Progenitor cell of endocrine pancreas (in vitro differentiated cells): Measurements from ENCODE around the gene PRODH. TPM values are rescaled to one million over a fixed set of nuclear protein-coding genes. Genes with fewer than 3 reads are reported as not detected.
"Not testable (repeated sequence)": the region's sequence is repeated elsewhere in the genome, so short reads cannot be mapped to it uniquely, and the experiment has no call there.

Source experiments
- DNase-seq: peaks from one replicate; pipeline ENCODE4 v3.0.0; 2021; ENCODE audit warnings: low spot score; ENCODE audit not compliant: unreplicated experiment
- H3K27ac Mint-ChIP-seq: 2 replicates; pipeline ENCODE4 v1.8.0; 2021; ENCODE audit warnings: mild to moderate bottlenecking, moderate library complexity, mixed read lengths
- H3K27me3 Mint-ChIP-seq: 2 replicates; pipeline ENCODE4 v1.8.0; 2021; ENCODE audit warnings: mixed read lengths
- H3K36me3 Mint-ChIP-seq: 2 replicates; pipeline ENCODE4 v1.8.0; 2022; ENCODE audit warnings: mixed read lengths; ENCODE audit not compliant: insufficient read depth
- H3K4me1 Mint-ChIP-seq: 2 replicates; pipeline ENCODE4 v1.8.0; 2021; ENCODE audit warnings: low read depth, mixed read lengths
- H3K4me3 Mint-ChIP-seq: 2 replicates; pipeline ENCODE4 v1.8.0; 2021; ENCODE audit warnings: low read depth, mild to moderate bottlenecking, moderate library complexity, mixed read lengths
- H3K9me3 Mint-ChIP-seq: 2 replicates; pipeline ENCODE4 v1.8.0; 2021; ENCODE audit warnings: low read depth, mixed read lengths
- CTCF ChIP-seq: fragments of 200-600 bp; sonication (generic); IDR thresholded peaks from one replicate; pipeline ENCODE4 v1.5.0; 2021; ENCODE audit warnings: antibody characterized with exemption, mild to moderate bottlenecking; ENCODE audit not compliant: unreplicated experiment
- total RNA-seq: library from RNA; stranded (reverse); gene quantifications from 2 replicates; pipeline ENCODE4 v1.2.1, GENCODE V29; 2021

PRODH gene
- total RNA-seq, 1 donor from 2014 or later = 6.4 TPM

- not testable (repeated sequence) for H3K36me3 Mint-ChIP-seq, H3K9me3 Mint-ChIP-seq, H3K4me3 Mint-ChIP-seq, H3K4me1 Mint-ChIP-seq, H3K27ac Mint-ChIP-seq, H3K27me3 Mint-ChIP-seq, DNase-seq
These were observed 21.5 kb downstream of the PRODH start for GRCh38 chr22:18914558-18914957.

GRCh38 chr22:18912264-18912946, 23.7 kb downstream of the PRODH start:
- DNase-seq, H3K9me3 Mint-ChIP-seq, H3K27me3 Mint-ChIP-seq, H3K36me3 Mint-ChIP-seq, H3K27ac Mint-ChIP-seq, H3K4me3 Mint-ChIP-seq, H3K4me1 Mint-ChIP-seq: not testable (repeated sequence)

- H3K27me3 Mint-ChIP-seq, DNase-seq, H3K4me3 Mint-ChIP-seq, H3K36me3 Mint-ChIP-seq, H3K27ac Mint-ChIP-seq, H3K4me1 Mint-ChIP-seq, H3K9me3 Mint-ChIP-seq: not testable (repeated sequence)
These were observed 24.6 kb downstream of the PRODH start for GRCh38 chr22:18911535-18911934.

GRCh38 chr22:18909556-18909955, 26.5 kb downstream of the PRODH start:
- no peak overlapping the region for H3K4me3 Mint-ChIP-seq
- DNase-seq = no peak
- no peaks in the 10 kb centered on the region for H3K27me3 Mint-ChIP-seq
- no peak for TF ChIP-seq CTCF
- no peaks in the 10 kb centered on the region for H3K36me3 Mint-ChIP-seq
- no peak overlapping the region for H3K27ac Mint-ChIP-seq
- no peaks in the 10 kb centered on the region for H3K9me3 Mint-ChIP-seq
- no peaks in the 10 kb centered on the region for H3K4me1 Mint-ChIP-seq

- peak; percentile 6 for TF ChIP-seq CTCF
- H3K36me3 Mint-ChIP-seq = no peaks in the 10 kb centered on the region
- DNase-seq = no peak
- no peak overlapping the region for H3K4me3 Mint-ChIP-seq
- no peaks in the 10 kb centered on the region for H3K4me1 Mint-ChIP-seq
- no peak overlapping the region for H3K27ac Mint-ChIP-seq
- H3K27me3 Mint-ChIP-seq = no peaks in the 10 kb centered on the region
- no peaks in the 10 kb centered on the region for H3K9me3 Mint-ChIP-seq
These were observed 29.2 kb downstream of the PRODH start for GRCh38 chr22:18906896-18907295.

- not testable (repeated sequence) for H3K27ac Mint-ChIP-seq, H3K4me1 Mint-ChIP-seq, H3K36me3 Mint-ChIP-seq, H3K4me3 Mint-ChIP-seq, H3K27me3 Mint-ChIP-seq, H3K9me3 Mint-ChIP-seq, DNase-seq
These were observed 29.7 kb downstream of the PRODH start for GRCh38 chr22:18906410-18906745.

- H3K27ac Mint-ChIP-seq = no peak within 1 kb of the TSS
- no peak within 1 kb of the TSS for H3K4me3 Mint-ChIP-seq
- H3K36me3 Mint-ChIP-seq = no peaks in the 10 kb centered on the region
- no peak for DNase-seq
- H3K27me3 Mint-ChIP-seq = no peaks in the 10 kb centered on the region
- no peak for TF ChIP-seq CTCF
- H3K9me3 Mint-ChIP-seq = no peaks in the 10 kb centered on the region
- H3K4me1 Mint-ChIP-seq = no peaks in the 10 kb centered on the region
These were observed 30.3 kb downstream of the PRODH start, which contains the start of gene DGCR6 for GRCh38 chr22:18905540-18906409. DGCR6 (plus strand) TSS chr22:18906320; CDS start chr22:18906375, 55 bp downstream.

GRCh38 chr22:18896037-18896657, 39.9 kb downstream of the PRODH start:
- H3K4me3 Mint-ChIP-seq, H3K27me3 Mint-ChIP-seq, H3K9me3 Mint-ChIP-seq, H3K36me3 Mint-ChIP-seq, H3K27ac Mint-ChIP-seq, H3K4me1 Mint-ChIP-seq, DNase-seq: not testable (repeated sequence)

GRCh38 chr22:18893775-18894174, 42.3 kb downstream of the PRODH start:
- H3K36me3 Mint-ChIP-seq, DNase-seq, H3K4me1 Mint-ChIP-seq, H3K9me3 Mint-ChIP-seq, H3K27ac Mint-ChIP-seq, H3K4me3 Mint-ChIP-seq, H3K27me3 Mint-ChIP-seq: not testable (repeated sequence)
